Measurements from ENCODE around the gene XKR3.
"Not testable (repeated sequence)": the region's sequence is repeated elsewhere in the genome, so short reads cannot be mapped to it uniquely, and the experiment has no call there.

The XKR3 gene

DNA sequence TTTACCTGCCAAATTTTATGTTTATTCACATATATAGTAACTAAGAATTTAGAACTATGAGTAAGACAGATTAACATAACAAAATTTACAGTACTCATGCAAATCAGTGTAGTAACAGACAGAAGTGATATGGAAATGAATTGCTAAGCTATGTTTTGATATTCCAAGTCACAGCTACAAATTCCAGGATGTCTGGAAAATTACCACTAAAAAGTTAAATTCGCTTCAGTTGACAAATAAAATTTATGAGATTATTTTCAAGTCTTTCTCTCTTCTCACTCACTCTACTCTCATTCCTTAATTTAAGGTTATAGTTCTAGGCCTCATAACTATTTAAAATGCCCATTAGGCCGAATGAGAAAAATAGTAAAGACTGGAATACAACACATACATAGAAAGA is 18.1 kb downstream of the XKR3 start:
- no peak overlapping the region for H3K27ac ChIP-seq
- no peak overlapping the region for H3K4me3 ChIP-seq

DNA sequence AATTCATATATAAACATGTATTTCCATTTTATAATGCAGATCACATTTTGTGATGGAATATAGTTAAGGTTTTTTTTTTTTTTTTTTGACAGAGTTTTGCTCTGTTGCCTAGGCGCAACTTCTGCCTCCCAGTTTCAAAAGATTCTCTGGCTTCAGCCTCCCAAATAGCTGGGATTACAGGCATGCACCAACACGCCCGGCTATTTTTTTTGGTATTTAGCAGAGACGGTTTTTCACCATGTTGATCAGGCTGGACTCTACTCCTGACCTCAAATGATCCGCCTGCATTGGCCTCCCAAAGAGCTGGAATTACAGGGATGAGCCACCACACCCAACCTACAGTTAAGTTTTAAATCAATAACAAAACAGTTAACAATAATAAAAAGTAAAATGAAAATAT is 18.8 kb downstream of the XKR3 start:
- Histone ChIP-seq H3K4me3 (no peak overlapping the region), H3K27ac (no peak overlapping the region)

DNA sequence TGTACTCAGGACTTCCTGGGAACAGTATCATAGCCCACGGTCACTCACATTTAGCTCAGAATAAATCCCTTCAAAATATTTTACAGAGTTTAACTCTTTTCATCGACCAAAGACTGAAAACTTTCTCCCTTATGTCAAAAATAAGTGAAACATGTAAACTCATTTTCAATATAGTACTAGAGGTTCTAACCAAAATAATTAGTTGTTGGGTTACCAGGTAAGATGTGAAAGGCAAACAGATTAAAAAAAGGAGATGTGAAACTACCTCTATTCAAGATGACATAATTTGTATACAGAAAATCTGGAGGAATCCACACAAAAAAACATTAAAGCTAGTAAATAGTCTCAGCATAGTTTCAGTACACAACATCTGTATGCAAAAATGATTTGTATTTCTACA is 20.3 kb downstream of the XKR3 start:
- Histone ChIP-seq H3K27ac (no peak overlapping the region), H3K4me3 (no peak overlapping the region)

DNA sequence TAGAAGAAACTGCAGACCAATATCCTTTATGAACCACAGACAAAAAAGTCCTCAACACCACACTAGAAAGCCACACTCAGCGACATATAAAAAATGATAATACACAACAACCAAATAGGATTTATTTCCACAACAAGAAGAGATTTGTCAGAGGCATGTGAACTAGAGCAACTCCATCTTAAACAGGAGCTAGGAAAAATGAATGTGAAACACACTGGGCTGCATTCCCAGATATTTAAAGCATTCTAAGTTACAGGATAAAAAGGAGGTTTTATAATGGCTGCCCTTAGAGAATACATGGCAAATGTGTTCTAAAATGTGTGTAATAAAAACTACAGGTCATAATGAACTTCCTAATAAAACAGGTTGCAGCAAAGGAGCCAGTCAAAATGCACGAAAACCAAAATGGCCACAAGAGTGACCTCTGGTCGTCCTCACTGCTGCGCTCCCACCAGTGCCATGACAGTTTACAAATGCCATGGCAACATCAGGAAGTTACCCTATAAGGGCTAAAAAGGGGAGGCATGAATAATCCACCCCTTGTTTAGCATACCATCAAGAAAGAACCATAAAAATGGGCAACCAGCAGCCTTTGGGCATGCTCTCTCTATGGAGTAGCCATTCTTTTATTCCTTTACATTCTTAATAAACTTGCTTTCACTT is 21.8 kb downstream of the XKR3 start:
- Histone ChIP-seq H3K27ac (no peak overlapping the region), H3K4me3 (no peak overlapping the region)

DNA sequence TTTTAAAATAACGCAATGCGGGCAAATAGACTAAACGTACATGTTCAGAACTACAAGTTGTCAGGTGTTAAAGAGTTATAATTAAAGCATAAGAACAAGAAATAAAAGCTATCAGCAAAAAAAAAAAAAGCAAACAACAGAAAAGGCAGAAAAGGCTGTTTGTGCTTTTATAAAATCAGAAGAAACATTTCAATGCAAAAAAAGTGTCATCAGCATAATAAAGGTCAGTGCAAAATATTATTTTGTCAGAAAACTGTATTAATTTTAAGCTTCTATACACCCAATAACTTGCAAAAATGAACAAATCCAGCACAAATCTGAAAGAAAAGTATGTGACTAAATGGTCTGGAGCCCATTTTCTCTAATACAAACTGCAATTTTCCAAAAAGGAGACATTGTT is 23.6 kb downstream of the XKR3 start:
- no peak overlapping the region for H3K4me3 ChIP-seq
- H3K27ac ChIP-seq: no peak overlapping the region

DNA sequence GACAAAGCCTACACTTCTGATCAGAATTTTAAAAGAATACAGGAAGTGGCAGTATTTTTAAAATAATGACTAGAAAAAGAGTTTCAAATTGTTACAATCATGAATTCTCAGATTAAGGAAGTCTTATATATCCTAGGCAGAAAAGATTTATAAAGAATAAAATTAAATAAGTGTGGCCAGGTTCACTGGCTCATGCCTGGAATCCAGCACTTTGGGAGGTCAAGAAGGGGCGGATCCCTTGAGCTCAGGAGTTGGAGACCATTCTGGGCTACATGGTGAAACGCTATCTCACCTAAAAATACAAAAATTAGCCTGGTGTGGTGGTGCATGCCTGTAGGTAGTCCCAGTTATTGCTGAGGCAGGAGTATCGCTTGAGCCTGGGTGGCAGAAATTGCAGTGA is 24.1 kb downstream of the XKR3 start:
- no peak overlapping the region for H3K4me3 ChIP-seq
- no peak overlapping the region for H3K27ac ChIP-seq

DNA sequence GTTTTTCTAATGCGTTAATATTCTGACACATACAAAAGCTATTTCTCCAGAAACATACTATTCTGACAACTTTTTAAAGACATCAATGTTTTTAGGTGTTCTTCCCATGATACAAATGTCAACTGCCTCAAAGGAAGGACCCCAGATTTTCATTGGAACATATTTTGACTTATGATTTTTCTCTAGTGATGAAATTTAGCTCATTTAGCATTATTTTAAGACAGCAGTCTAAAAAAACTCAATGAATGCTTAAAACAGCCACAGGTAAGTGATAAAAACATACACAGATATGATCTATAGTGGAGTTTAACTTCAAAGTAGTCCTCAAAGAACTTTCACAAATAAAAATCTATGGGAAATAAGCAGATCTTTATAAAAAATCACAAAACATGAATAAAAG is 24.9 kb downstream of the XKR3 start:
- H3K27ac ChIP-seq: no peak overlapping the region
- no peak overlapping the region for H3K4me3 ChIP-seq

DNA sequence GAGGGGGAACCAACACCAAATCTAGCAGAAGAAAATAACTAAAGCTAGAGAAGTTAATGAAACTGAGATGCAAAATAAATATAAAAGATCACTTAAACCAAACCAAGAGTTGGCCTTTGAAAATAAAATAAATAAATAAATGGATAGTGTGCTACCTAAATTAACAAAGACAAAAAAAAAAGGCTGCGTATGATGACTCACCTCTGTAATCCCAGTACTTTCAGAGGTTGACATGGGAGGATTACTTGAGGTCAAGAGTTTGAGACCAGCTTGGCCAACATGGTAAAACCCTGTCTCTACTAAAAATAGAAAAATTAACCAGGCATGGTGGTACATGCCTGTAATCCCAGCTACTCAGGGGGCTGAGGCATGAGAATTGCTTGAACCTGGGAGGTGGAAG is 29.7 kb downstream of the XKR3 start:
- not testable (repeated sequence) for H3K4me3 ChIP-seq, H3K27ac ChIP-seq

DNA sequence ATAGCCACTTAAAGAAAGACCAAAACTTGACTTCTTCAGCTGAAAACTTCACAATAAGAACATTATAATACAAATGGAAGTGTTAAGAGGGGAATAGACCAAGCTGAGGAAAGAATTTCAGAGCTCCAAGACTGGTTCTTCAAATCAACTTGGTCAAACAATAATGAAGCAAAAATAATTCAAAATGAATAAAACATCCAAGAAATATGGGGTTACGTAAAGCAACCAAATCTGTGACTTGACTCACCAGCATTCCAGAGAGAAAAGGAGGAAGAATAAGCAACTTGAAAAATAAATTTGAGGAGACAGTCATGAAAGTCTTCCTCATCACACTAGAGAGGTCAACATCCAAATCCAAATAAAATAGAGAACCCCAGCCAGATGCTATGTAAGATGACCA is 31.4 kb downstream of the XKR3 start:
- H3K4me3 ChIP-seq: no peak overlapping the region
- no peak overlapping the region for H3K27ac ChIP-seq

DNA sequence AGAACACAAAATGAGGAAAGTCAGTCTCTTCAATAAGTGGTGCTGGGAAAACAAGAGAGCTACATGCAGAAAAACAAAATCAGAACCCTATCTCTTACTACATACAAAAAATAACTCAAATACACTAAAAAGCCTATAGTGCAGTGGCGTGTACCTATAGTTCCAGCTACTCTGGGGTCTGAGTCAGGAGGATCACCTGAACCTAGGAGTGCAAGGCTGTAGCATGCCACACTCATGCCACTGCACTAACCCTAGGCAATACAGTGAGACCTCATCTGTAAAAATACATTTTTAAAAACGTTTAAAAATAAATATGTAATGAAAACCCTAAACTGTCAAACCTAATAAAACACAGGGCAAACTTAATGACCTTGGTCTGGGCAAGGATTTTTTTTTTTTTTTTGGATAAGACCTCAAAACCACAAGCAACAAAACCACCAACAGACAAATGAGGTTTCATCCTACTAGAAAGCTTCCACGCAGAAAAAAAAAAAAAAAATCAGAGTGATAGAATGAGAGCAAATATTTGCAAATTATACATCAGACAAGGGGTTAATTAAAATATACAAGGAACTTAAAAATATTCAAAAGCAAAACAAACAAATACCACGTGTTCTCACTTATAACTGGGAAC is 35.2 kb downstream of the XKR3 start:
- no peak overlapping the region for H3K4me3 ChIP-seq
- H3K27ac ChIP-seq: no peak overlapping the region

DNA sequence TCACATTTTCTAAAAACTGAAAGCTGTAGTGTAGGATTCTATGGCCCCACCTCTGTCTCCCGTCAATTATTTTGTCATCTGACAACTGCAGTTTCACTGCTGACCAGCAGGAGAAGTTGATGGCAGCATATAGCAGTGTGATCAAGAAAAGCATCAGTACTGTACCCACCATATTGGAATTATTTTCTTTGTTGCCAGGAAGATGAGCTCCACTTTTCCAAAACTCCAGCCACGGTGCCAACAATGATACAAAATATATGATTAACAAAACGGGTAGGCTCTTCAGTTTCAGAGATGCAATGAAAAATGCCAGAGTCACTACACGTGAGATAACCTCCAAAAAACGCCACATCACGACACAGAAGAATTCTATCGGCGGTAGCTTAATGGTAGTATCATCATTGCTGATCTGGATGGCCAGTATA is 41.3 kb downstream of the XKR3 start:
- Histone ChIP-seq H3K27ac (no peak overlapping the region), H3K4me3 (no peak overlapping the region)

DNA sequence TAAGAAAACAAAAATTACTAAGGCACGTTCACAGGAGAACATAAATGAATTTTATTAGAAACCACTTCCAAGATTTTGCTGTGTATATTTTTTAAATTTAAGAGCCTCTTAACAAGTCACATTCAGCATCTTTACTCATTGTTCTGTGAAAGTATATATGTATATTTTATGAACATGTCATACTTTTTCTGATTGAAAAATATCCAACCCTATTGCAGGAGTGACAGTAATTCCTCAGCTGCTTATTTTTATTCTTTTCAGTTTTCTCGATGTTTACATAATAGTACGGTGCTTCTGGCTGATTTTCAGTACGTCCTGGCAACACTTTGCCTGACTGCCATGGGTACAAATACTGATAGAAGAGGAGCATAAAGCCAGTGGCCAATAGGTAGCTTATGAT is 41.8 kb downstream of the XKR3 start:
- H3K4me3 ChIP-seq: no peak overlapping the region
- no peak overlapping the region for H3K27ac ChIP-seq

DNA sequence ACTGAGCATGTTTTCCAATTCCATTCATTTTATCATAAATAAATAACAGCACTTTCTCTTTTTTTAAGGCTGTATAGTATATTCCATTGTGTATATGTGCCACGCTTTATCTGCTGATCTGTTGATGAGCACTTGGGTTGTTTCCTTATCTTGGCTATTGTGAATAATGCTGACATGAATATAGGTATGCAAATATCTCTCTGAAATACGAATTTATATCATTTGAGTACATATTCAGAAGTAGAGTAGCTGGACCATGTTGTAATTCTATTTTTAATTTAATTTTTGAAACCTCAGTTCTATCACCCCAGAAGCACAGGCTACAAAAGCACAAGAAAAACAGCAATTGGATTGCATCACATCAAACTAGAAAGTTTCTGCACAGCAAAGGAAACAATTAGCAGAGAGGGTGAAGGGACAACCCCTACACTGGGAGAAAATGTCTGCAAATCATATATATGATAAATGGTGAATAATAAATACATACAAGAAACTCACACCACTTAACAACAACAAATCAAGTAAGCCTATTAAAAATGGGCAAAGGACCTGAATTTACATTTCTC is 43.4 kb downstream of the XKR3 start:
- Histone ChIP-seq H3K27ac (no peak overlapping the region), H3K4me3 (no peak overlapping the region)

DNA sequence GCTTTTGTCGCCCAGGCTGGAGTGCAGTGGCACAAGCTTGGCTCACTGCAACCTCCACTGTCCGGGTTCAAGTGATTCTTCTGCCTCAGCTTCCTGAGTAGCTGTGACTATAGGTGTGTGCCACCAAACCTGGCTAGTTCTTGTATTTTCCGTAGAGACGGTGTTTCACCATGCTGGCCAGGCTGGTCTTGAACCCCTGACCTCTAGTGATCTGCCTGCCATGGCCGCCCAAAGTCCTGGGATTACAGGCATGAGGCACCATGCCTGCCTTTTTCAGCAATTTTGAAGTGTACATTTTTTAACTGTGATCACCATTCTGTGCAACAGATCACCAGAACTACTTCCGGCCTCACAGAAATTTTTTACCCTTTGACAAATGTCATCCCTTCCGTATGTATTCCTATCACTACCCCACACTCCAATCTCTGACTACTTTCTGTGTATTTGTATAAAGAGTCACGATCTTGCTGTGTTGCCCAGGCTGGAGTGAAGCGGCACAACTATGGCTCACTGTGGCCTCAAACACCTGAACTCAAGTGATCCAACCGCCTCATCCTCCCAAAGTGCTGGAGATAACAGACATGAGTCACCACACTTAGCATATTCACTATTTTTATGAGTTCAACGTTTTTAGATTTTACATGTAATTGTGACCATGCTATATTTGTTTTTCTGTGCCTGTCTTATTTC is 44.0 kb downstream of the XKR3 start:
- Histone ChIP-seq H3K4me3 (no peak overlapping the region), H3K27ac (no peak overlapping the region)

DNA sequence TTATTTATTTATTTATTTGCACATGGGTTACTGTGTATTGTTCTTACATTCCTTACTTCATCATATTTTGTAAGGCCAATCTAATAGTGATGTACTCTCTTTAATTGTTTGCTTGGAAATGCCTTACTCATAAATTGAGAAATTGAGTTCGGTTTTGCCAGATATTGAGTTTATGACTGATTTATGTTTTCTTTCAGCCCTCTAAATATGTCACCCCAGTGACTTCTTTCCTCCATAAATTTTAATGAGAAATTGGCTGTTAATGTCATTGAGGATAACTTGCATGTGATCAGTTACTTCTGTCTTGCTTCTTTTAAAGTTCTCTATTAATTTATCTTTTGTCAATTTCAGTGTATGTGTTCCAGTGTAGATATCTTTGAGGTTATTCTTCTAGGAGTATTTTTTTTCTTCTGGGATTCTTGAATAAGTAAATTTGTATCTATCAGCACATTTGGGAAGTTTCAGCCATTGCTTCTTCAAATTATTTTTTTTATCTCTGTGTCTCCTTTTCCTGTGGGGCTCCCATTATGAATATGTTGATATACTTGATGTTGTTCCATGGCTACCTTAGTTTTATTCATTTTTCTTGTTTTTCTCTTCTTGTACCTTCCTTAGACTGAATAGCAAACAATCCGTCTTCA is 47.8 kb downstream of the XKR3 start:
- H3K27ac ChIP-seq: no peak overlapping the region
- no peak overlapping the region for H3K4me3 ChIP-seq

DNA sequence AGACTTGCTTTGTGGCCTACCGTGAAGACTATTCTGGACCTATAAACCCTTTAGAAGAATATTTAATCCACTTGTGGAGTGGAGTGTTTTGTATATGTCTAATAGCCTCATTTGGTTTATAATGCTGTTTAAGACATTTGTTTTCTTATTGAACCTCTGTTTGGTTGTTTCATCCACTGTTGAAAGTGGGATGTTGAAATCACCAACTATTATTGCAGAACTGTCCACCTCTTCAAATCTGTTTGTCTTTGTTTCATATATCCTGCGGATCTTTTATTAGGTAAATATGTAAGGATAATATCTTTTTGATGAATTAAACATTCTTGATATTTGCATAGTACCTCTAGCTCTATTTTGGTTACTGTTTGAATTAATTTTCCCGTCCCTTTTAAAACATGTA is 49.1 kb downstream of the XKR3 start:
- Histone ChIP-seq H3K4me3 (no peak overlapping the region), H3K27ac (no peak overlapping the region)

DNA sequence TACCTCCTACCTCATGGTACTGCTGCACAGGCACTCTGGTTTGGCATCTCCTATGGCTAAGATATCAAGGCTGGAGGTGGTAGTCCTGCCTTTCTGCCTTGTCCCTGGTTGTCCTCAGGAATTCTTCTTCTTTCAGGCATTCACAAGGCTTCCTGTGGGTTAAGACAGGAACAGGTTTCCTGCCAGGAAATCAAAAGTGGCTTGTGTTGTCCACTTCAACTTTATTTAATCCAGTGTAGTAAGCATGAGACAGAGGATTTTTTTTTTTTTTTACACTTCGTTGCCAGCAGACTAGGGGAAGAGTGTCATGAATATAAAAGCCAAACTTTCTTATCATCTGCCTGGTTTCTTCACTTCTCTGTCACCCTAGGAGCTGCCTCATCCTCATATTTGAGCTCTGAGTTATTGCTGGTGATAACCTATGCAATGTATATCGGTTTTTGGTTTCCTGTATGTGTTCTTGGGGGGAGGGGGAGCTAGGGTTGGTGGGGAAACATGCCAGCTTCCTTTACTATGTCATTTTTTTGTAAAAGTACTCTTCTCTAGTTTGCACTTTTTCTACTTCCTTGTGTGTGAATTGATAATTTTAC is 50.2 kb downstream of the XKR3 start:
- Histone ChIP-seq H3K4me3 (no peak overlapping the region), H3K27ac (no peak overlapping the region)

DNA sequence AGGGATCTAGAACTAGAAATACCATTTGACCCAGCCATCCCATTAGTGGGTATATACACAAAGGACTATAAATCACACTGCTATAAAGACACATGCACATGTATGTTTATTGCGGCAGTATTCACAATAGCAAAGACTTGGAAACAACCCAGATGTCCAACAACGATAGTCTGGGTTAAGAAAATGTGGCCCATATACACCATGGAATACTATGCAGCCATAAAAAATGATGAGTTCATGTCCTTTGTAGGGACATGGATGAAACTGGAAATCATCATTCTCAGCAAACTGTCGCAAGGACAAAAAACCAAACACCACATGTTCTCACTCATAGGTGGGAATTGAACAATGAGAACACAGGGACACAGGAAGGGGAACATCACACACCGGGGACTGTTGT is 53.6 kb downstream of the XKR3 start:
- H3K4me3 ChIP-seq, H3K27ac ChIP-seq: not testable (repeated sequence)

DNA sequence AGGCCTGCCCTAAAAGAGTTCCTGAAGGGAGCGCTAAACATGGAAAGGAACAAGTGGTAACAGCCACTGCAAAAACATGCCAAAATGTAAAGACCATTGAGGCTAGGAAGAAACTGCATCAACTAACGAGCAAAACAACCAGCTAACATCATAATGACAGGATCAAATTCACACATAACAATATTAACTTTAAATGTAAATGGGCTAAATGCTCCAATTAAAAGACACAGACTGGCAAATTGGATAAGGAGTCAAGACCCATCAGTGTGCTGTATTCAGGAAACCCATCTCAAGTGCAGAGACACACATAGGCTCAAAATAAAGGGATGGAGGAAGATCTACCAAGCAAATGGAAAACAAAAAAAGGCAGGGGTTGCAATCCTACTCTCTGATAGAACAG is 57.3 kb downstream of the XKR3 start:
- not testable (repeated sequence) for H3K27ac ChIP-seq, H3K4me3 ChIP-seq

DNA sequence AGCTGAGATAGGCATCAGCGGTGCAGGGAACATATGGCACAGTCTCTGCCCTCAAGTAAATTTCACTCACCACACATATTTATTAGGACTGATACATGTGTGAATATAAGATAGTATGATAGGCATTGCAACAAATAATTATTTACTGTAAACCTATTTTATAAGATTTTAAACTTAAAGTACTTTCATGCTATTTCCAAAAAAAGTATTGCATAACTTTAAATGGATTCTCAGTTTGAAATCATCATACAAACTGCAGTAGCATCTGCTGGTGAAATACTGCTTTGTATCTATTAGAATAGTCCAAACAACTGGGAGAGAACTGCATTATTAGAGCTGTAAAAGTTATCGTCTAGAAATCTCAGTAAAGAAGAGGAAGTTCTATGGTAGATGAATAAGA is 63.0 kb downstream of the XKR3 start:
- H3K27ac ChIP-seq, H3K4me3 ChIP-seq: not testable (repeated sequence)
